GM12873 (cell line): Measurements from ENCODE around the gene TLCD3B.

Source experiments
- CTCF ChIP-seq: IDR thresholded peaks from 2 replicates; pipeline ENCODE4 v1.5.1; 2012; ENCODE audit warnings: low read depth, mild to moderate bottlenecking, moderate library complexity, low read length, control low read depth; ENCODE audit not compliant: insufficient read depth; ENCODE audit errors: missing control alignments

The TLCD3B gene

GRCh38 chr16:30069611-30070462, 38.8 kb upstream of the TLCD3B start:
- TF ChIP-seq CTCF, result no peak

DNA sequence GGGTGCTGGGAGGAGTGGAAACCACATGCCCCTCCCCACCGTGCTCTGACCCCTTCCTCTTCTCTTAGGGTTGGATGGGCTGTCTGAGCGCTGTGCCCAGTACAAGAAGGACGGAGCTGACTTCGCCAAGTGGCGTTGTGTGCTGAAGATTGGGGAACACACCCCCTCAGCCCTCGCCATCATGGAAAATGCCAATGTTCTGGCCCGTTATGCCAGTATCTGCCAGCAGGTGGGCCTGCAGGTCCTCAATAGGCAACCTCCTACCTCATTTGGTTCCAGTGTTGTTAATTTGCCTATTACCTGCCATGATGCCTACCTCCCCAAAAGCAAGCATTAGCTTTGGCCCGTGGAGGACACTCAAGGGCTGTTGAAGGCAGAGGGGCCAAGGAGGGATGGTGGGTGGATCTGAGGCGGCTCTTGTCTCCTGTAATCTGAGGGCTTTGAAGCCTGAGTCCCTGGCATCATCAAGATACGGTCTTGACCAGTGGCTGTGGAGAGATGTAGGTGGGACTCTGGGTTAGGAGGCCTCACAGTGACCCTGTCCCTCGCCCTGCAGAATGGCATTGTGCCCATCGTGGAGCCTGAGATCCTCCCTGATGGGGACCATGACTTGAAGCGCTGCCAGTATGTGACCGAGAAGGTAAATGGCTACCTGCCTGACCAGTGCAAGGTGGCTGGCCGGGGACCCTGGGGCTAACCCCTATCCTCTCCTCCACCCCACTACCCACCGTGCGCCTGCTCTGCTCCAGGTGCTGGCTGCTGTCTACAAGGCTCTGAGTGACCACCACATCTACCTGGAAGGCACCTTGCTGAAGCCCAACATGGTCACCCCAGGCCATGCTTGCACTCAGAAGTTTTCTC, 37.9 kb upstream of the TLCD3B start:
- TF ChIP-seq CTCF, result peak; percentile 64

DNA sequence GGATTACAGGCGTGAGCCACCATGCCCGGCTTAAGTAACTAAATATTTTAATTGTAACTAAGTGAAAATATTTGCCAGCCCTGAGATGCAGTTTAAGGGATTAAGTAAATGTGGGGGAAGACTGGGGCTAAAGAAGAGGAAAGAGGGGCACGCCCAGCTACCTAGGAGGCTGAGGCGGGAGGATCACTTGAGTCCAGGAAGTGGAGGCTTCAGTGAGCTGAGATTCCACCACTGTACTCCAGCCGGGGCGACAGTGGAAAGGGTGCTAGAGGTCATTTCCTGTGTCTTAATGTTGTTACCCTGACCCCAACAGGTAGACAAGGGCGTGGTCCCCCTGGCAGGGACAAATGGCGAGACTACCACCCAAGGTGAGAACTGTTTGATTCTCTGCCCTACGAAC, 37.3 kb upstream of the TLCD3B start:
- TF ChIP-seq CTCF, result no peak

GRCh38 chr16:30067584-30067916, 36.5 kb upstream of the TLCD3B start:
- TF ChIP-seq CTCF, result no peak

DNA sequence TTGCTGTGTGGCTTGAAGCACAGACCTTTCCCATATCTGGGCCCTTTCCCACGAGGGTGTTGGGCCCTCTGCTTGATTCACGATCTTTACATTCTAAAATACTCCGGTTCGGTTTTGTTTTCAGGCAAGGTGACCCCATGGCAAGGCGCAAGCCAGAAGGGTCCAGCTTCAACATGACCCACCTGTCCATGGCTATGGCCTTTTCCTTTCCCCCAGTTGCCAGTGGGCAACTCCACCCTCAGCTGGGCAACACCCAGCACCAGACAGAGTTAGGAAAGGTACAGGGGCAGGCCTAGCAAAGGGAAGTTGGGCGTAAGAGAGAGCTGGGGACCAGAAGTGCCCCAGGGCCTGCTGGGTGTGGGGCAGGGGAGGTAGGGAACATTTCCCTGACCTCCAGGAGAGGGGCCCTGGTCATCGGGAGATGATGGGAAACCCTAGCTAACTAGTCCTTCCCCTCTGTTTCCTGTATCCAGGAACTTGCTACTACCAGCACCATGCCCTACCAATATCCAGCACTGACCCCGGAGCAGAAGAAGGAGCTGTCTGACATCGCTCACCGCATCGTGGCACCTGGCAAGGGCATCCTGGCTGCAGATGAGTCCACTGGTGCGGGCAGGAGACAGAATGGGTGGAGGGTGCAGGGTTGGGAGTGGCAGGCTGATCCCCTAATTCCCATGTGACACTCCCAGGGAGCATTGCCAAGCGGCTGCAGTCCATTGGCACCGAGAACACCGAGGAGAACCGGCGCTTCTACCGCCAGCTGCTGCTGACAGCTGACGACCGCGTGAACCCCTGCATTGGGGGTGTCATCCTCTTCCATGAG, 35.9 kb upstream of the TLCD3B start:
- no peak for TF ChIP-seq CTCF

DNA sequence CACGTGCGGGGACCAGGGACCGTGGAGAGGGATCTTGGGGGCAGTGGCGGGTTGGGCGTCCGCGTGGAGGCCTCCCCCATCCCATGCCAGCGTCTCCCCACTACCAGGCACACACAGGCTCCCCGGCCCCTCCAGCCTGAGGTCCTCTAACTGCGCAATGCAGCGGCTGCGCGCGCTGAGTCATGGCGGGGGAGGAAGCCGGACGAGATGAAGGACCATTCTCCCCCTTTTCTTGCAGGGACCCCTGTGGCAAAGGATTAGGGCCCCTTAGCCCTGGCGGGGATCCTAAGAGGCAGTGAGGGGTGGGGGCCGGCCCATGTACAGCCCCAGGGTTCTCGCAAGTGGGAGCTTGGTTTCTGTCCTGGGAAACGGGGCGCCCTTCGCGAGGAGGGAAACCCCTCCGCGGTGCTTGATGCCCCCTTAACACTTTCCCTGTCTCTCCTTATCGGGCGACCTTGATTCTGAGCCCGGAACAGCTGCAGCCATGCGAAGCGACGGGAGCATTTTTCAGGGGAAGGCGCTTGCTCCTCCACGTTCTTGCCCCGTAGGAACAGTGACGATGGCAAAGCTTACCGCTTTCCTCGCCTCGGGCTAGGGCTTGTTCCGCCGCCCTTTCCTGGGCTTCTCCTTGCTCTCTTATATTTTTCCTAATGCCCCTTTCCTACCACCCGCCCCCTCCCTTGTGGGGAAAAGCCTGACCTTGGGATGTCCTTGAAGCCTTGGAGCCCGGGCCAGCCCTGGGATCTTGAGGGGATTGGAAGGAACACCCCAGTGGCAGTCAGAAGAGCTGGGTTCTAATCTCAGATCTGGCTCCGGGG, 35.1 kb upstream of the TLCD3B start:
- TF ChIP-seq CTCF, result no peak
